Measurements from ENCODE around the gene ZNF775.

Gene ZNF775

GRCh38 chr7:150346922-150347321 lies 32.2 kb upstream of the ZNF775 start:
- DNase-seq (ENCODE audit: low spot score), result no peak

- DNase-seq (ENCODE audit: low spot score), result no peak
These were observed 27.4 kb upstream of the ZNF775 start for GRCh38 chr7:150351587-150352194.

GRCh38 chr7:150355666-150356059 lies 23.5 kb upstream of the ZNF775 start:
- DNase-seq (ENCODE audit: low spot score), result no peak

- DNase-seq (ENCODE audit: low spot score), result peak; percentile 36
These were observed 22.7 kb upstream of the ZNF775 start for GRCh38 chr7:150356265-150356897.

- DNase-seq (ENCODE audit: low spot score), result no peak
These were observed 21.9 kb upstream of the ZNF775 start for GRCh38 chr7:150357270-150357669.

GRCh38 chr7:150357771-150358427 lies 21.2 kb upstream of the ZNF775 start:
- DNase-seq (ENCODE audit: low spot score), result no peak

GRCh38 chr7:150358433-150358832 lies 20.7 kb upstream of the ZNF775 start:
- no peak for DNase-seq (ENCODE audit: low spot score)

- DNase-seq (ENCODE audit: low spot score), result no peak
These were observed 20.0 kb upstream of the ZNF775 start for GRCh38 chr7:150358988-150359621.

GRCh38 chr7:150359622-150360362 lies 19.3 kb upstream of the ZNF775 start:
- no peak for DNase-seq (ENCODE audit: low spot score)

- DNase-seq (ENCODE audit: low spot score), result no peak
These were observed 18.6 kb upstream of the ZNF775 start for GRCh38 chr7:150360363-150361058.

GRCh38 chr7:150361402-150361801 lies 17.7 kb upstream of the ZNF775 start:
- DNase-seq (ENCODE audit: low spot score), result no peak

- no peak for DNase-seq (ENCODE audit: low spot score)
These were observed 17.1 kb upstream of the ZNF775 start for GRCh38 chr7:150361807-150362621.

GRCh38 chr7:150363370-150363769 lies 15.8 kb upstream of the ZNF775 start:
- DNase-seq (ENCODE audit: low spot score), result no peak

GRCh38 chr7:150363872-150364271 lies 15.3 kb upstream of the ZNF775 start:
- peak; percentile 39 for DNase-seq (ENCODE audit: low spot score)

GRCh38 chr7:150365194-150365593 lies 13.9 kb upstream of the ZNF775 start:
- DNase-seq (ENCODE audit: low spot score), result no peak

GRCh38 chr7:150365673-150366398 lies 13.3 kb upstream of the ZNF775 start:
- DNase-seq (ENCODE audit: low spot score), result no peak

- DNase-seq (ENCODE audit: low spot score), result no peak
These were observed 11.4 kb upstream of the ZNF775 start for GRCh38 chr7:150367677-150368095.

- peak; percentile 60 for DNase-seq (ENCODE audit: low spot score)
These were observed 10.8 kb upstream of the ZNF775 start, which contains the start of gene REPIN1 for GRCh38 chr7:150368096-150368883. Gene REPIN1 (plus strand): TSS chr7:150368822. CDS start chr7:150369712, 890 bp downstream.

All from kidney capillary endothelial cell (primary cell).